IMR-90 (cell line): ENCODE measurements around the gene EPHB6.

Source experiments
- CEBPB ChIP-seq: IDR thresholded peaks from 2 replicates; pipeline ENCODE4 v1.6.1; 2012; ENCODE audit warnings: low read depth, low read length, improper control_type of control experiment
- CHD1 ChIP-seq: IDR thresholded peaks from 2 replicates; pipeline ENCODE4 v1.6.1; 2012; ENCODE audit warnings: low read depth, low read length, improper control_type of control experiment
- CTCF ChIP-seq: conservative IDR thresholded peaks from 2 replicates; pipeline ENCODE4 v1.5.1; 2012; ENCODE audit warnings: mild to moderate bottlenecking, low read depth, low read length, improper control_type of control experiment
- FOS ChIP-seq: fragments of 150-350 bp; IDR thresholded peaks from 2 replicates; pipeline ENCODE4 v1.6.1; 2016; ENCODE audit warnings: low read depth, low read length
- MAFK ChIP-seq: IDR thresholded peaks from 2 replicates; pipeline ENCODE4 v1.6.1; 2012; ENCODE audit warnings: low read depth, low read length, improper control_type of control experiment
- POLR2A ChIP-seq: IDR thresholded peaks from 2 replicates; pipeline ENCODE4 v1.6.1; 2012; ENCODE audit warnings: mild to moderate bottlenecking, low read depth, low read length
- RAD21 ChIP-seq: IDR thresholded peaks from 2 replicates; pipeline ENCODE4 v1.6.1; 2012; ENCODE audit warnings: low read length, improper control_type of control experiment
- RFX5 ChIP-seq: IDR thresholded peaks from 2 replicates; pipeline ENCODE4 v1.8.0; 2012; ENCODE audit warnings: low read depth, mild to moderate bottlenecking, low read length, moderate library complexity
- TF ChIP-seq, protein P1 (sequence below): fragments of 150-350 bp; IDR thresholded peaks from 2 replicates; pipeline ENCODE4 v1.6.1; 2017; ENCODE audit warnings: mild to moderate bottlenecking, antibody characterized with exemption, low read length, low read depth

GRCh38 chr7:142905759-142906158 lies 50.9 kb downstream of the EPHB6 start:
- TF ChIP-seq CTCF, result no peak
- TF ChIP-seq POLR2A, result no peak
- no peak for TF ChIP-seq RFX5
- no peak for TF ChIP-seq MAFK
- TF ChIP-seq, protein P1, sequence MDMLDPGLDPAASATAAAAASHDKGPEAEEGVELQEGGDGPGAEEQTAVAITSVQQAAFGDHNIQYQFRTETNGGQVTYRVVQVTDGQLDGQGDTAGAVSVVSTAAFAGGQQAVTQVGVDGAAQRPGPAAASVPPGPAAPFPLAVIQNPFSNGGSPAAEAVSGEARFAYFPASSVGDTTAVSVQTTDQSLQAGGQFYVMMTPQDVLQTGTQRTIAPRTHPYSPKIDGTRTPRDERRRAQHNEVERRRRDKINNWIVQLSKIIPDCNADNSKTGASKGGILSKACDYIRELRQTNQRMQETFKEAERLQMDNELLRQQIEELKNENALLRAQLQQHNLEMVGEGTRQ, result no peak
- no peak for TF ChIP-seq CEBPB
- no peak for TF ChIP-seq RAD21
- no peak for TF ChIP-seq CHD1
- no peak for TF ChIP-seq FOS
